Uterus (tissue), 2 donors: Measurements from ENCODE around the gene SSBP2.

Experiments
- POLR2A ChIP-seq, 2 donors: fragments of 450-650 bp; IDR thresholded peaks; one replicate each; pipeline ENCODE4 v1.6.1; 2016; ENCODE audit warnings: antibody characterized with exemption in 2 of 2, mild to moderate bottlenecking in 1 of 2, moderate library complexity in 1 of 2
- TF ChIP-seq, protein P1 (sequence below), 4 experiments: fragments of 200-600 bp in 2 of 4; fragments of 450-650 bp in 2 of 4; sonication (generic) in 2 of 4; IDR thresholded peaks; one replicate each; pipeline ENCODE4 v1.5.1; 2016 to 2019; ENCODE audit warnings: antibody characterized with exemption in 4 of 4, mild to moderate bottlenecking in 2 of 4, moderate library complexity in 1 of 4

DNA sequence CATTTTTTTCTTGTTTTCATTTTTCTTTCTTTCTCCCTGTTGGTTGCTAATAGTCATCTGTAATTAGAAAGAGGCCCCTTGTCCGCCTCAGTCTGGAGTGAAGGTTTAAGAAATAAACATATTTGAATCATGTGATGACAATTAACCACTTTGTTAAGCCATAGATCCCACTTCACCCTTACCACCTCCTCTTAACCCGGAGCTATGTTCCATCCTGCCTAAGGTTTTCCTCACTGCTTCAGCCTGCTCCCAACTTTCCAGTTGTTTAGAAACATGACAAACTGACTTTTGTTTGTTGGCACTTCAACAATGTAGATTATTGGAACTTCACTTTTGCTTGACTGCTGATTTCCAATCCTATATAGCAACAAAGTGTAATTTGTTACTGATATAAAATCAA lies 37.4 kb upstream of the SSBP2 start:
- no peak for TF ChIP-seq POLR2A (IDR thresholded peaks at IDR 0.05)
- TF ChIP-seq, protein P1, sequence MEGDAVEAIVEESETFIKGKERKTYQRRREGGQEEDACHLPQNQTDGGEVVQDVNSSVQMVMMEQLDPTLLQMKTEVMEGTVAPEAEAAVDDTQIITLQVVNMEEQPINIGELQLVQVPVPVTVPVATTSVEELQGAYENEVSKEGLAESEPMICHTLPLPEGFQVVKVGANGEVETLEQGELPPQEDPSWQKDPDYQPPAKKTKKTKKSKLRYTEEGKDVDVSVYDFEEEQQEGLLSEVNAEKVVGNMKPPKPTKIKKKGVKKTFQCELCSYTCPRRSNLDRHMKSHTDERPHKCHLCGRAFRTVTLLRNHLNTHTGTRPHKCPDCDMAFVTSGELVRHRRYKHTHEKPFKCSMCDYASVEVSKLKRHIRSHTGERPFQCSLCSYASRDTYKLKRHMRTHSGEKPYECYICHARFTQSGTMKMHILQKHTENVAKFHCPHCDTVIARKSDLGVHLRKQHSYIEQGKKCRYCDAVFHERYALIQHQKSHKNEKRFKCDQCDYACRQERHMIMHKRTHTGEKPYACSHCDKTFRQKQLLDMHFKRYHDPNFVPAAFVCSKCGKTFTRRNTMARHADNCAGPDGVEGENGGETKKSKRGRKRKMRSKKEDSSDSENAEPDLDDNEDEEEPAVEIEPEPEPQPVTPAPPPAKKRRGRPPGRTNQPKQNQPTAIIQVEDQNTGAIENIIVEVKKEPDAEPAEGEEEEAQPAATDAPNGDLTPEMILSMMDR (IDR thresholded peaks at IDR 0.05), result no peak
